IMR-90 (cell line): ENCODE data around the gene KDM6A. TPM values are rescaled to one million over a fixed set of nuclear protein-coding genes. Genes with fewer than 3 reads are reported as not detected.

ENCODE experiments used
- ATAC-seq: fragments of 200-7000 bp; cut with Tn5 transposase; 2 replicates; pipeline ENCODE4 v1.9.1; 2020; ENCODE audit warnings: low read depth, mild to moderate bottlenecking, moderate library complexity
- BruUV-seq: library from RNA; stranded (reverse); fragments of 400-500 nt; replicated peaks from 2 replicates; lab custom pipeline; 2021; lab: Mats Ljungman, UMichigan
- CTCF ChIA-PET: fragments of 300-600 bp; formaldehyde crosslinking; extraction: SDS; loops from one replicate; lab custom pipeline; 2021; ENCODE audit warnings: antibody characterized with exemption; lab: Yijun Ruan, JAX
- POLR2A ChIA-PET: fragments of 300-600 bp; sonication (Branson Sonifier 250); formaldehyde crosslinking; loops from one replicate; lab custom pipeline; 2022; ENCODE audit warnings: antibody characterized with exemption; ENCODE audit not compliant: unreplicated experiment; lab: Charles Lee
- DNase-seq: peaks from one replicate; pipeline ENCODE4 v3.0.0; 2013
- H2AFZ ChIP-seq: replicated peaks from 2 replicates; pipeline ENCODE3; 2013; ENCODE audit warnings: low read length, mild to moderate bottlenecking; ENCODE audit not compliant: poor library complexity
- H2AK5ac ChIP-seq: 2 replicates; pipeline ENCODE4 v1.6.1; 2013; ENCODE audit warnings: low read depth, low read length, inconsistent platforms
- H2AK9ac ChIP-seq: replicated peaks from 2 replicates; pipeline ENCODE3; 2013; ENCODE audit warnings: mild to moderate bottlenecking, low read depth, low read length, moderate library complexity; ENCODE audit not compliant: poor library complexity
- H2BK120ac ChIP-seq: 2 replicates; pipeline ENCODE4 v1.6.1; 2013; ENCODE audit warnings: low read depth, low read length, inconsistent platforms
- H2BK15ac ChIP-seq: 3 replicates; pipeline ENCODE4 v1.6.1; 2013; ENCODE audit warnings: low read depth, low read length, inconsistent platforms
- H2BK20ac ChIP-seq: 2 replicates; pipeline ENCODE4 v1.6.1; 2013; ENCODE audit warnings: low read depth, mild to moderate bottlenecking, inconsistent platforms, low read length, moderate library complexity
- H2BK5ac ChIP-seq: 2 replicates; pipeline ENCODE4 v1.6.1; 2013; ENCODE audit warnings: mild to moderate bottlenecking, low read depth, low read length, inconsistent platforms; ENCODE audit not compliant: poor library complexity, severe bottlenecking
- H3K14ac ChIP-seq: replicated peaks from 2 replicates; pipeline ENCODE4 v1.6.1; 2013; ENCODE audit warnings: low read depth, low read length, inconsistent platforms
- H3K18ac ChIP-seq: 2 replicates; pipeline ENCODE4 v1.6.1; 2013; ENCODE audit warnings: low read depth, low read length, control low read depth
- H3K23ac ChIP-seq: 2 replicates; pipeline ENCODE4 v1.6.1; 2013; ENCODE audit warnings: low read depth, low read length, inconsistent platforms
- H3K27ac ChIP-seq: 2 replicates; pipeline ENCODE4 v1.5.1; 2013; ENCODE audit warnings: mild to moderate bottlenecking, control low read depth, low read length; ENCODE audit not compliant: insufficient read depth
- H3K27me3 ChIP-seq: 2 replicates; pipeline ENCODE4 v1.6.1; 2013; ENCODE audit warnings: low read length; ENCODE audit not compliant: control insufficient read depth, insufficient read depth
- H3K36me3 ChIP-seq: 2 replicates; pipeline ENCODE4 v1.6.1; 2013; ENCODE audit warnings: low read length, mixed read lengths; ENCODE audit not compliant: control insufficient read depth, insufficient read depth
- H3K4ac ChIP-seq: 2 replicates; pipeline ENCODE4 v1.6.1; 2013; ENCODE audit warnings: low read depth, low read length, inconsistent platforms
- H3K4me1 ChIP-seq: 2 replicates; pipeline ENCODE4 v1.6.1; 2013; ENCODE audit warnings: low read length, mixed read lengths; ENCODE audit not compliant: control insufficient read depth, insufficient read depth
- H3K4me2 ChIP-seq: 2 replicates; pipeline ENCODE4 v1.6.1; 2013; ENCODE audit warnings: low read depth, mild to moderate bottlenecking, control low read depth, low read length, moderate library complexity
- H3K4me3 ChIP-seq: 2 replicates; pipeline ENCODE4 v1.5.1; 2013; ENCODE audit warnings: low read depth, mild to moderate bottlenecking, control low read depth, low read length, moderate library complexity; ENCODE audit not compliant: insufficient read depth
- H3K56ac ChIP-seq: 2 replicates; pipeline ENCODE4 v1.6.1; 2013; ENCODE audit warnings: low read length, inconsistent platforms; ENCODE audit not compliant: insufficient read depth; ENCODE audit errors: extremely low read depth
- H3K79me1 ChIP-seq, 2 experiments: 2 replicates each; pipeline ENCODE4 v1.6.1; 2013; ENCODE audit warnings: low read length in 2 of 2, inconsistent platforms in 1 of 2, low read depth in 1 of 2
- H3K9ac ChIP-seq: 2 replicates; pipeline ENCODE4 v1.6.1; 2013; ENCODE audit warnings: low read depth, low read length, control low read depth
- H3K9me1 ChIP-seq: 2 replicates; pipeline ENCODE4 v1.6.1; 2013; ENCODE audit warnings: low read length, inconsistent platforms; ENCODE audit not compliant: insufficient read depth
- H3K9me3 ChIP-seq: 2 replicates; pipeline ENCODE4 v1.6.1; 2013; ENCODE audit warnings: low read length; ENCODE audit not compliant: control insufficient read depth, insufficient read depth
- H4K20me1 ChIP-seq: 2 replicates; pipeline ENCODE4 v1.6.1; 2013; ENCODE audit warnings: low read length, inconsistent platforms; ENCODE audit not compliant: insufficient read depth
- H4K5ac ChIP-seq: 2 replicates; pipeline ENCODE4 v1.6.1; 2013; ENCODE audit warnings: mild to moderate bottlenecking, low read depth, low read length, control low read depth
- H4K8ac ChIP-seq, 2 experiments: 2 replicates each; pipeline ENCODE4 v1.6.1; 2013; ENCODE audit warnings: low read depth in 2 of 2, low read length in 2 of 2, control low read depth in 1 of 2, inconsistent platforms in 1 of 2
- H4K91ac ChIP-seq: 2 replicates; pipeline ENCODE4 v1.6.1; 2013; ENCODE audit warnings: low read depth, low read length, inconsistent platforms; ENCODE audit not compliant: insufficient read depth
- BHLHE40 ChIP-seq: fragments of 150-350 bp; IDR thresholded peaks from 2 replicates; pipeline ENCODE4 v1.6.1; 2016; ENCODE audit warnings: mild to moderate bottlenecking, low read depth, low read length
- MAZ ChIP-seq: IDR thresholded peaks from 2 replicates; pipeline ENCODE4 v1.6.1; 2012; ENCODE audit warnings: low read depth, mild to moderate bottlenecking, low read length, improper control_type of control experiment, moderate library complexity, borderline replicate concordance
- SMC3 ChIP-seq: fragments of 150-350 bp; IDR thresholded peaks from 2 replicates; pipeline ENCODE4 v1.6.1; 2016; ENCODE audit warnings: low read depth, mild to moderate bottlenecking, antibody characterized with exemption, low read length, moderate library complexity
- WGBS, 2 experiments: methylation state at CpG; one replicate each; pipeline versions ENCODE4 v1.1.5 to v1.1.7; 2013; ENCODE audit warnings: missing lambda C conversion rate in 2 of 2; ENCODE audit not compliant: insufficient read length in 1 of 2; ENCODE audit errors: extremely low coverage in 2 of 2; 5-methylcytosine and 5-hydroxymethylcytosine counted together
- dilution Hi-C: fragments of 300-500 bp; cut with HindIII; formaldehyde crosslinking; loops from one replicate; pipeline ENCODE4 v1.14.3; 2018; ENCODE audit warnings: low sequenced_read_pairs; ENCODE audit not compliant: unreplicated experiment
- in situ Hi-C: fragments of 300-500 bp; cut with MboI; formaldehyde crosslinking; loops from 3 replicates; pipeline ENCODE4 v1.14.3; 2019; ENCODE audit warnings: low sequenced_read_pairs, inconsistent platforms, mixed read lengths
- intact Hi-C: fragments of 100-400 bp; cut with micrococcal nuclease; formaldehyde crosslinking; loops from 2 replicates; pipeline ENCODE4 v1.10.0; 2022
- polyA plus RNA-seq, 3 experiments: library from polyadenylated mRNA; depleted of rRNA; stranded (reverse); fragments of >200 nt; gene quantifications; 2 replicates each; pipeline ENCODE4 v1.2.3, GENCODE V29; 2012; ENCODE audit warnings: low replicate concordance in 1 of 3
- total RNA-seq: library from RNA; depleted of rRNA; stranded (reverse); fragments of >200 nt; gene quantifications from 2 replicates; pipeline ENCODE4 v1.2.3, GENCODE V29; 2012

KDM6A gene
- total and polyA plus RNA-seq, 2 of the 4 experiments (the other 2 are of a cell fraction), result 11.7 to 24.9 TPM

DNA sequence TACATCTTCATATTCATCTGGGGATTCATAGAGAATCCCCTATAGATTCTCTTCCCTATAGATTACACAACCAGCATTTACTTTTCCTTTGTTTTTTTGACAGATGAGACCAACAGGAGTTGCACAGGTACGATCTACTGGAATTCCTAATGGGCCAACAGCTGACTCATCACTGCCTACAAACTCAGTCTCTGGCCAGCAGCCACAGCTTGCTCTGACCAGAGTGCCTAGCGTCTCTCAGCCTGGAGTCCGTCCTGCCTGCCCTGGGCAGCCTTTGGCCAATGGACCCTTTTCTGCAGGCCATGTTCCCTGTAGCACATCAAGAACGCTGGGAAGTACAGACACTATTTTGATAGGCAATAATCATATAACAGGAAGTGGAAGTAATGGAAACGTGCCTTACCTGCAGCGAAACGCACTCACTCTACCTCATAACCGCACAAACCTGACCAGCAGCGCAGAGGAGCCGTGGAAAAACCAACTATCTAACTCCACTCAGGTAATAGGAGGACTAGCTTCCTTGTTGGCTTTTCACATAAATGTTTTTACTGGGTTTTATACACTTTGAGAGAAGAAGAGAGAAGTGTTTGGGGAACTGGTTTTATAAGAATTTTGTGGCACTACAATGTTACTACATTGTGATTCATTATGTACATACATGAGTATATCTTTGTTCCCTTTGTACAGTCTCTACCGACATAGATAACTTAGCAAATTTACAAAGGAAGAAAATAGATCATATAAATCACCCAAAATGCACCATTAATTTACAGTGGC lies 190.5 kb downstream of the KDM6A start:
- dilution Hi-C loops (no loop called here), in situ Hi-C loops (loop anchor here (10.0 to 25.0 kb wide), 3 partner anchors 61 to 1101 kb away; partner anchors contain the start of gene NDP), intact Hi-C loops (no loop called here)
- Histone ChIP-seq H4K20me1 (no peaks in the 10 kb centered on the region), H3K18ac (no peak overlapping the region), H2AFZ (no peak overlapping the region), H2AK5ac (no peak overlapping the region; the same call in 1 of the 2 replicates), H4K91ac (no peak overlapping the region), H2BK15ac (no peak overlapping the region), H3K9me1 (no peaks in the 10 kb centered on the region; the same call in 1 of the 2 replicates), H3K4me2 (no peak overlapping the region), H2BK5ac (no peak overlapping the region), H3K56ac (no peak overlapping the region), H3K14ac (no peak overlapping the region), H3K9ac (no peak overlapping the region), H3K79me1 (peaks cover 3 to 6% of the 10 kb centered on the region in 2 experiments; a peak in 2 of 4 replicates), H2BK120ac (no peak overlapping the region), H3K36me3 (peaks cover 15% of the 10 kb centered on the region), H3K23ac (no peak overlapping the region), H2BK20ac (no peak overlapping the region), H2AK9ac (peak overlapping the region; percentile 5), H4K5ac (no peak overlapping the region), H3K4me3 (no peak overlapping the region), H3K9me3 (no peaks in the 10 kb centered on the region), H3K27ac (no peak overlapping the region), H3K4me1 (no peaks in the 10 kb centered on the region; the same call in 1 of the 2 replicates), H4K8ac (no peak overlapping the region), H3K27me3 (no peaks in the 10 kb centered on the region), H3K4ac (no peak overlapping the region)
- TF ChIP-seq SMC3 (no peak), MAZ (no peak), BHLHE40 (no peak)
- ChIA-PET POLR2A (no interaction called here), CTCF (no interaction called here)
- no TSS peak for BruUV-seq
- 83% methylated on average over 1 of the region's 11 CpGs; no CpG with 5 or more reads in 1 of the 2 experiments for WGBS, 2 experiments
- DNase-seq (peak; percentile 7), ATAC-seq (no peak)
